Adrenal gland (tissue), 5 donors: ENCODE results near the gene PSENEN.

Experiments used
- POLR2A ChIP-seq, 2 donors: fragments of 450-650 bp; IDR thresholded peaks; one replicate each; pipeline ENCODE4 v1.6.1; 2017; ENCODE audit warnings: antibody characterized with exemption in 2 of 2, mild to moderate bottlenecking in 2 of 2, moderate library complexity in 1 of 2
- TF ChIP-seq, protein P1 (sequence below), 6 experiments: fragments of 450-650 bp in 4 of 6; fragments of 200-600 bp in 2 of 6; sonication (generic) in 1 of 6; IDR thresholded peaks; 1 replicate in 5 of 6; 2 replicates in 1 of 6; pipeline versions ENCODE4 v1.5.1 to v1.8.0; 2016 to 2021; ENCODE audit warnings: antibody characterized with exemption in 6 of 6, mild to moderate bottlenecking in 2 of 6, moderate library complexity in 1 of 6
- donor health status: DM: no; HTN: no; CAD: no.

GRCh38 chr19:35738021-35738886 is 7.2 kb upstream of the PSENEN start:
- TF ChIP-seq, protein P1, sequence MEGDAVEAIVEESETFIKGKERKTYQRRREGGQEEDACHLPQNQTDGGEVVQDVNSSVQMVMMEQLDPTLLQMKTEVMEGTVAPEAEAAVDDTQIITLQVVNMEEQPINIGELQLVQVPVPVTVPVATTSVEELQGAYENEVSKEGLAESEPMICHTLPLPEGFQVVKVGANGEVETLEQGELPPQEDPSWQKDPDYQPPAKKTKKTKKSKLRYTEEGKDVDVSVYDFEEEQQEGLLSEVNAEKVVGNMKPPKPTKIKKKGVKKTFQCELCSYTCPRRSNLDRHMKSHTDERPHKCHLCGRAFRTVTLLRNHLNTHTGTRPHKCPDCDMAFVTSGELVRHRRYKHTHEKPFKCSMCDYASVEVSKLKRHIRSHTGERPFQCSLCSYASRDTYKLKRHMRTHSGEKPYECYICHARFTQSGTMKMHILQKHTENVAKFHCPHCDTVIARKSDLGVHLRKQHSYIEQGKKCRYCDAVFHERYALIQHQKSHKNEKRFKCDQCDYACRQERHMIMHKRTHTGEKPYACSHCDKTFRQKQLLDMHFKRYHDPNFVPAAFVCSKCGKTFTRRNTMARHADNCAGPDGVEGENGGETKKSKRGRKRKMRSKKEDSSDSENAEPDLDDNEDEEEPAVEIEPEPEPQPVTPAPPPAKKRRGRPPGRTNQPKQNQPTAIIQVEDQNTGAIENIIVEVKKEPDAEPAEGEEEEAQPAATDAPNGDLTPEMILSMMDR (IDR thresholded peaks at IDR 0.05), result no peak
- TF ChIP-seq POLR2A (IDR thresholded peaks at IDR 0.05), result no peak
